HCT116 (cell line): ENCODE results near the gene TMEM139. TPM values are rescaled to one million over a fixed set of nuclear protein-coding genes. Genes with fewer than 3 reads are reported as not detected.

Source experiments
- ATAC-seq: fragments of 200-7000 bp; cut with Tn5 transposase; 2 replicates; pipeline ENCODE4 v1.9.1; 2020; ENCODE audit warnings: mild to moderate bottlenecking, moderate library complexity
- BruUV-seq: library from RNA; stranded (reverse); fragments of 400-500 nt; replicated peaks from 2 replicates; lab custom pipeline; 2021; lab: Mats Ljungman, UMichigan
- CTCF ChIA-PET: fragments of 300-600 bp; sonication (Branson Sonifier 250); formaldehyde crosslinking; loops from one replicate; lab custom pipeline; 2021; ENCODE audit warnings: antibody characterized with exemption; lab: Charles Lee
- POLR2A ChIA-PET: fragments of 300-600, 350-600 bp; sonication (Branson Sonifier 250); formaldehyde crosslinking; loops from one replicate; lab custom pipeline; 2021; ENCODE audit warnings: antibody characterized with exemption; lab: Charles Lee
- RAD21 ChIA-PET, 2 experiments: fragments of 300-600 bp; sonication (Branson Sonifier 250); formaldehyde crosslinking; loops; one replicate each; lab custom pipeline; 2023; ENCODE audit warnings: low total read pairs in 2 of 2; ENCODE audit not compliant: uncharacterized antibody in 2 of 2, unreplicated experiment in 2 of 2, low non-redundant PET in 1 of 2; lab: Charles Lee
- DNase-seq: peaks from one replicate; pipeline ENCODE4 v3.0.0-alpha.2; 2010; ENCODE audit warnings: low read depth, low spot score
- H2AFZ ChIP-seq: fragments of 200-600 bp; shearing (Covaris generic), sonication (generic); 2 replicates; pipeline ENCODE4 v1.6.1; 2017; ENCODE audit warnings: low read depth, mixed run types, mixed read lengths, antibody characterized with exemption, low read length; ENCODE audit not compliant: poor library complexity, severe bottlenecking
- H3K27ac ChIP-seq: 2 replicates; pipeline ENCODE4 v1.5.1; 2012; ENCODE audit warnings: low read depth, low read length
- H3K27me3 ChIP-seq: fragments of 200-600 bp; sonication (generic); 2 replicates; pipeline ENCODE4 v1.6.1; 2016; ENCODE audit warnings: mixed run types, low read length, mixed read lengths; ENCODE audit not compliant: insufficient read depth
- H3K36me3 ChIP-seq, 2 experiments: fragments of 200-500 bp in 1 of 2; fragments of 200-600 bp in 1 of 2; sonication (Bioruptor generic) in 1 of 2; sonication (generic) in 1 of 2; 2 replicates each; pipeline versions ENCODE4 v1.5.1 to v1.6.1; 2014 to 2016; ENCODE audit warnings: low read length in 2 of 2, inconsistent platforms in 1 of 2, mixed read lengths in 1 of 2, mixed run types in 1 of 2; ENCODE audit not compliant: insufficient read depth in 2 of 2, control insufficient read depth in 1 of 2
- H3K4me1 ChIP-seq, 2 experiments: fragments of 200-600 bp in 1 of 2; sonication (generic) in 1 of 2; 2 replicates each; pipeline versions ENCODE4 v1.5.1 to v1.6.1; 2012 to 2017; ENCODE audit warnings: low read length in 2 of 2, inconsistent platforms in 1 of 2, mild to moderate bottlenecking in 1 of 2, mixed read lengths in 1 of 2, mixed run types in 1 of 2, moderate library complexity in 1 of 2; ENCODE audit not compliant: insufficient read depth in 2 of 2, control insufficient read depth in 1 of 2
- H3K4me2 ChIP-seq: fragments of 200-600 bp; sonication (generic); 2 replicates; pipeline ENCODE4 v1.6.1; 2017; ENCODE audit warnings: mixed run types, low read length, mixed read lengths
- H3K4me3 ChIP-seq, 2 experiments: fragments of 200-600 bp in 1 of 2; sonication (generic) in 1 of 2; replicated peaks in 1 of 2; 2 replicates each; pipeline ENCODE4 v1.5.1; 2011 to 2016; ENCODE audit warnings: low read length in 2 of 2, control low read depth in 1 of 2, low read depth in 1 of 2, mild to moderate bottlenecking in 1 of 2, mixed read lengths in 1 of 2, mixed run types in 1 of 2
- H3K79me2 ChIP-seq: fragments of 200-600 bp; sonication (generic); 2 replicates; pipeline ENCODE4 v1.6.1; 2017; ENCODE audit warnings: mild to moderate bottlenecking, mixed run types, low read length, moderate library complexity, mixed read lengths; ENCODE audit not compliant: insufficient read depth
- H3K9ac ChIP-seq: fragments of 200-600 bp; sonication (generic); 2 replicates; pipeline ENCODE4 v1.6.1; 2016; ENCODE audit warnings: low read length, mixed read lengths
- H3K9me2 ChIP-seq: fragments of 200-600 bp; sonication (generic), shearing (Covaris generic); 2 replicates; pipeline ENCODE4 v1.6.1; 2017; ENCODE audit warnings: mixed run types, mild to moderate bottlenecking, moderate library complexity; ENCODE audit not compliant: insufficient read depth
- H3K9me3 ChIP-seq, 2 experiments: fragments of 200-500 bp in 1 of 2; fragments of 200-600 bp in 1 of 2; sonication (Bioruptor generic) in 1 of 2; sonication (generic) in 1 of 2; 2 replicates each; pipeline ENCODE4 v1.6.1; 2014 to 2017; ENCODE audit warnings: low read length in 2 of 2, mixed read lengths in 2 of 2, inconsistent platforms in 1 of 2, low read depth in 1 of 2, mild to moderate bottlenecking in 1 of 2, mixed run types in 1 of 2, moderate library complexity in 1 of 2; ENCODE audit not compliant: control insufficient read depth in 1 of 2, insufficient read depth in 1 of 2
- H4K20me1 ChIP-seq: fragments of 200-600 bp; sonication (generic), shearing (Covaris generic); 2 replicates; pipeline ENCODE4 v1.6.1; 2017; ENCODE audit warnings: mixed run types, mild to moderate bottlenecking, moderate library complexity; ENCODE audit not compliant: insufficient read depth
- EGR1 ChIP-seq: IDR thresholded peaks from 2 replicates; pipeline ENCODE4 v1.6.1; 2012; ENCODE audit warnings: low read depth
- POLR2AphosphoS5 ChIP-seq: IDR thresholded peaks from 2 replicates; pipeline ENCODE4 v1.6.1; 2011; ENCODE audit warnings: mild to moderate bottlenecking, low read depth, low read length, moderate library complexity
- RAD21 ChIP-seq: IDR thresholded peaks from 2 replicates; pipeline ENCODE4 v1.6.1; 2012; ENCODE audit warnings: low read depth, mild to moderate bottlenecking
- REST ChIP-seq: IDR thresholded peaks from 2 replicates; pipeline ENCODE4 v1.6.1; 2012; ENCODE audit warnings: low read depth
- YY1 ChIP-seq: IDR thresholded peaks from 2 replicates; pipeline ENCODE4 v1.6.1; 2011; ENCODE audit warnings: low read length, low read depth, moderate library complexity, mild to moderate bottlenecking; ENCODE audit not compliant: insufficient replicate concordance; ENCODE audit errors: extremely low read depth
- ZNF274 ChIP-seq: fragments of 200-500 bp; sonication (Bioruptor generic); IDR thresholded peaks from 2 replicates; pipeline ENCODE4 v1.6.1; 2014; ENCODE audit warnings: mild to moderate bottlenecking, low read depth, low read length, inconsistent platforms
- intact Hi-C: fragments of 100-400 bp; cut with micrococcal nuclease; formaldehyde crosslinking; loops from 2 replicates; pipeline ENCODE4 v1.10.0; 2022
- total RNA-seq: library from RNA; stranded (reverse); gene quantifications from one replicate; pipeline ENCODE4 v1.2.1, GENCODE V29; 2021; ENCODE audit not compliant: unreplicated experiment
- TF ChIP-seq, protein P1 (sequence below): IDR thresholded peaks from 2 replicates; pipeline ENCODE4 v1.6.1; 2012
- TF ChIP-seq, protein P2 (sequence below): IDR thresholded peaks from 2 replicates; pipeline ENCODE4 v1.6.1; 2011; ENCODE audit warnings: mild to moderate bottlenecking, low read length, moderate library complexity; ENCODE audit not compliant: insufficient replicate concordance; ENCODE audit errors: extremely low read depth

Gene TMEM139
- total RNA-seq, 1 experiment from 2014 or later, result 9.9 TPM

DNA sequence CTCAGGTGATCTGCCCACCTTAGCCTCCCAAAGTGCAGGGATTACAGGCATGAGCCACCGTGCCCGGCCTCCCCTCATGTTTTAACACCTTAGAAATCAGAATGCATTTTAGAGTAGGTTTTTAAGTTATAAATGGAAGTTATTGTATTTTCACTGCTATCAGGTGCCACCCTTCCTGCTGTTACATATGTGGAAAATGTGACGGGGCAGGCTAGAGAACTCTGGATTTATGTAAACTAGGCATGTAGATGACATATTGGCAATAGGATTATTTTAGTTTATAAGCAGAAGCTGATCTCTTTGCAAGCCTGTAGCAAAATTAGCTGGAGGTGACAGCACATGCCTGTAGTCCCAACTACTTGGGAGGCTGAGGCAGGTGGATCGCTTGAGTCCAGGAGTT lies 5.5 kb downstream of the TMEM139 start:
- no TSS peak for BruUV-seq
- Histone ChIP-seq H3K27ac (no peak overlapping the region), H3K79me2 (peaks cover 54% of the 10 kb centered on the region), H3K9ac (no peak overlapping the region), H3K9me3 (no peaks in the 10 kb centered on the region; a peak in 1 of 4 replicates), H3K36me3 (peaks cover 34 to 35% of the 10 kb centered on the region in 2 experiments; a peak in 3 of 4 replicates), H2AFZ (no peak overlapping the region), H3K4me2 (no peak overlapping the region), H3K27me3 (no peaks in the 10 kb centered on the region), H3K4me1 (peaks cover 21 to 36% of the 10 kb centered on the region in 2 experiments), H4K20me1 (no peaks in the 10 kb centered on the region), H3K9me2 (no peaks in the 10 kb centered on the region), H3K4me3 (no peak overlapping the region)
- ChIA-PET RAD21 (no interaction called here), POLR2A (no interaction called here), CTCF (no interaction called here)
- ATAC-seq (no peak), DNase-seq (no peak)
- intact Hi-C loops, result no loop called here
- TF ChIP-seq, protein P1, sequence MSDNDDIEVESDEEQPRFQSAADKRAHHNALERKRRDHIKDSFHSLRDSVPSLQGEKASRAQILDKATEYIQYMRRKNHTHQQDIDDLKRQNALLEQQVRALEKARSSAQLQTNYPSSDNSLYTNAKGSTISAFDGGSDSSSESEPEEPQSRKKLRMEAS, result no peak
- TF ChIP-seq POLR2AphosphoS5, result no peak
- TF ChIP-seq EGR1, result no peak
- no peak for TF ChIP-seq RAD21
- no peak for TF ChIP-seq YY1
- TF ChIP-seq ZNF274, result no peak
- no peak for TF ChIP-seq REST
- TF ChIP-seq, protein P2, sequence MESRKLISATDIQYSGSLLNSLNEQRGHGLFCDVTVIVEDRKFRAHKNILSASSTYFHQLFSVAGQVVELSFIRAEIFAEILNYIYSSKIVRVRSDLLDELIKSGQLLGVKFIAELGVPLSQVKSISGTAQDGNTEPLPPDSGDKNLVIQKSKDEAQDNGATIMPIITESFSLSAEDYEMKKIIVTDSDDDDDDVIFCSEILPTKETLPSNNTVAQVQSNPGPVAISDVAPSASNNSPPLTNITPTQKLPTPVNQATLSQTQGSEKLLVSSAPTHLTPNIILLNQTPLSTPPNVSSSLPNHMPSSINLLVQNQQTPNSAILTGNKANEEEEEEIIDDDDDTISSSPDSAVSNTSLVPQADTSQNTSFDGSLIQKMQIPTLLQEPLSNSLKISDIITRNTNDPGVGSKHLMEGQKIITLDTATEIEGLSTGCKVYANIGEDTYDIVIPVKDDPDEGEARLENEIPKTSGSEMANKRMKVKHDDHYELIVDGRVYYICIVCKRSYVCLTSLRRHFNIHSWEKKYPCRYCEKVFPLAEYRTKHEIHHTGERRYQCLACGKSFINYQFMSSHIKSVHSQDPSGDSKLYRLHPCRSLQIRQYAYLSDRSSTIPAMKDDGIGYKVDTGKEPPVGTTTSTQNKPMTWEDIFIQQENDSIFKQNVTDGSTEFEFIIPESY, result no peak
